Astrocyte (in vitro differentiated cells and primary cell): ENCODE results near the gene PLEKHG5. TPM values are rescaled to one million over a fixed set of nuclear protein-coding genes. Genes with fewer than 3 reads are reported as not detected.

Experiments
- DNase-seq: peaks from one replicate; pipeline ENCODE4 v3.0.0-alpha.2; 2010; ENCODE audit warnings: low read depth
- FAIRE-seq: peaks from 2 replicates; lab custom pipeline; 2011; peaks lifted over from hg19 to GRCh38; lab: Jason Lieb, UNC
- H2AFZ ChIP-seq: 2 replicates; pipeline ENCODE4 v1.6.0; 2012; ENCODE audit warnings: low read depth, low read length, inconsistent platforms
- H3K27ac ChIP-seq: 2 replicates; pipeline ENCODE4 v1.5.1; 2011; ENCODE audit warnings: low read depth, low read length, inconsistent platforms
- H3K27me3 ChIP-seq: 2 replicates; pipeline ENCODE4 v1.6.0; 2011; ENCODE audit warnings: low read length, inconsistent platforms; ENCODE audit not compliant: insufficient read depth
- H3K36me3 ChIP-seq: 2 replicates; pipeline ENCODE4 v1.5.1; 2011; ENCODE audit warnings: low read length, inconsistent platforms; ENCODE audit not compliant: insufficient read depth
- H3K4me1 ChIP-seq: 2 replicates; pipeline ENCODE4 v1.5.1; 2011; ENCODE audit warnings: low read length, inconsistent platforms; ENCODE audit not compliant: insufficient read depth
- H3K4me2 ChIP-seq: 2 replicates; pipeline ENCODE4 v1.6.0; 2012; ENCODE audit warnings: low read length, inconsistent platforms
- H3K4me3 ChIP-seq: 2 replicates; pipeline ENCODE4 v1.5.1; 2011; ENCODE audit warnings: low read depth, mild to moderate bottlenecking, low read length, inconsistent platforms; ENCODE audit not compliant: insufficient read depth
- H3K79me2 ChIP-seq: 2 replicates; pipeline ENCODE4 v1.6.0; 2012; ENCODE audit warnings: mild to moderate bottlenecking, low read length, inconsistent platforms; ENCODE audit not compliant: insufficient read depth
- H3K9ac ChIP-seq: 2 replicates; pipeline ENCODE4 v1.6.0; 2012; ENCODE audit warnings: mild to moderate bottlenecking, low read length, inconsistent platforms
- H3K9me3 ChIP-seq: 2 replicates; pipeline ENCODE4 v1.5.1; 2012; ENCODE audit warnings: low read depth, mild to moderate bottlenecking, low read length, inconsistent platforms; ENCODE audit not compliant: insufficient read depth
- H4K20me1 ChIP-seq: 2 replicates; pipeline ENCODE4 v1.6.0; 2012; ENCODE audit warnings: low read length, inconsistent platforms; ENCODE audit not compliant: insufficient read depth
- H3K27ac Mint-ChIP-seq: one replicate; pipeline ENCODE4 v1.8.0; 2021; ENCODE audit warnings: mild to moderate bottlenecking, mixed read lengths; ENCODE audit not compliant: unreplicated experiment
- H3K27me3 Mint-ChIP-seq: one replicate; pipeline ENCODE4 v1.8.0; 2021; ENCODE audit warnings: low read depth, mixed read lengths; ENCODE audit not compliant: unreplicated experiment
- H3K36me3 Mint-ChIP-seq: one replicate; pipeline ENCODE4 v1.8.0; 2021; ENCODE audit warnings: low read depth, mixed read lengths; ENCODE audit not compliant: unreplicated experiment
- H3K4me1 Mint-ChIP-seq: one replicate; pipeline ENCODE4 v1.8.0; 2021; ENCODE audit warnings: low read depth, mixed read lengths; ENCODE audit not compliant: unreplicated experiment
- H3K4me3 Mint-ChIP-seq: one replicate; pipeline ENCODE4 v1.8.0; 2021; ENCODE audit warnings: mild to moderate bottlenecking, moderate library complexity, mixed read lengths; ENCODE audit not compliant: unreplicated experiment
- H3K9me3 Mint-ChIP-seq: one replicate; pipeline ENCODE4 v1.8.0; 2021; ENCODE audit warnings: mild to moderate bottlenecking, mixed read lengths; ENCODE audit not compliant: unreplicated experiment
- EZH2 ChIP-seq: IDR thresholded peaks from 2 replicates; pipeline ENCODE4 v1.6.1; 2012; ENCODE audit warnings: mild to moderate bottlenecking, low read length, inconsistent platforms; ENCODE audit not compliant: insufficient read depth
- microRNA-seq: library from miRNA; unstranded; fragments of <30 nt; microRNA quantifications from one replicate; pipeline ENCODE4 v1.2.0, GENCODE V29; 2020
- total RNA-seq: library from RNA; stranded (reverse); gene quantifications from 2 replicates; pipeline ENCODE4 v1.2.1, GENCODE V29; 2021
- TF ChIP-seq, protein P1 (sequence below): IDR thresholded peaks from 2 replicates; pipeline ENCODE4 v1.5.1; 2011; ENCODE audit warnings: low read depth, mild to moderate bottlenecking, inconsistent platforms, low read length, moderate library complexity; ENCODE audit not compliant: insufficient read depth

Gene PLEKHG5
- total RNA-seq, 1 donor from 2014 or later, result 25.1 TPM

DNA sequence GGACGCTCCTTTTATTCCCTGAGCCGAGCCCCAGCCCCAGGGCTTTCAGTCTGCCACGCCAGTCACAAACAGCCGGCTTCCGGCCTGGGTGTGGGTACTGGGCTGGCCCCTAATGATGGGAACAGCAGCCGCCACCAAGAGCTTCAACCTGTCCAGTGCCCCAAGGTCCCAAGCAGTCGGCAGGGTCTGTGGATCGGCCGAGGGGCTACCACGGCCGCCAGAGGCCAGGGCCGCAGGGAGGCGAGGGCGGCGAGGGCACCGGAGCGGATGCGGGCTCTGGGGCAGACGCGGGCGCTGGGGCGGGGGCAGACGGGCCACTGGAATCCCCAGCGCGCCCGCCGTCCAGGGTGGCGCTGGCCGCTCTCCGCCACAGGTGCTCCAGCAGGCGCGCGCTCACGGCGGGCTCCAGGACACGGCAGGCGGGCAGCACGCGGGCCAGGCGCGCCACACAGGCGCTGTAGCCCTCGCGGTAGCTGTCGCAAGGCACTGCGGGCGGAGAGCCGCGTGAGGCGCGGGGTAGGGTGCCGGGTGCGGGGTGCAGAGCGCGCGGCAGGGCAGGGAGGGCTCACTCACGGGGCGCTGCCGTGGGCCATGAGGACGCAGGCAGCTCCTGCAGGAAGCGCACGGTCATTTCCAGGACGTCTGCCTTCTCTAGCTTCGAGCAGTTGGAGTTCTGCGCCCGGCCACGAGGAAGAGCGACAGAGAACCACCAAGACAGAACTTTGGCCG is 72.6 kb downstream of the PLEKHG5 start:
- no peak for DNase-seq
- H3K4me3 ChIP-seq, result no peak overlapping the region
- peaks cover 53% of the 10 kb centered on the region for H3K27me3 Mint-ChIP-seq

DNA sequence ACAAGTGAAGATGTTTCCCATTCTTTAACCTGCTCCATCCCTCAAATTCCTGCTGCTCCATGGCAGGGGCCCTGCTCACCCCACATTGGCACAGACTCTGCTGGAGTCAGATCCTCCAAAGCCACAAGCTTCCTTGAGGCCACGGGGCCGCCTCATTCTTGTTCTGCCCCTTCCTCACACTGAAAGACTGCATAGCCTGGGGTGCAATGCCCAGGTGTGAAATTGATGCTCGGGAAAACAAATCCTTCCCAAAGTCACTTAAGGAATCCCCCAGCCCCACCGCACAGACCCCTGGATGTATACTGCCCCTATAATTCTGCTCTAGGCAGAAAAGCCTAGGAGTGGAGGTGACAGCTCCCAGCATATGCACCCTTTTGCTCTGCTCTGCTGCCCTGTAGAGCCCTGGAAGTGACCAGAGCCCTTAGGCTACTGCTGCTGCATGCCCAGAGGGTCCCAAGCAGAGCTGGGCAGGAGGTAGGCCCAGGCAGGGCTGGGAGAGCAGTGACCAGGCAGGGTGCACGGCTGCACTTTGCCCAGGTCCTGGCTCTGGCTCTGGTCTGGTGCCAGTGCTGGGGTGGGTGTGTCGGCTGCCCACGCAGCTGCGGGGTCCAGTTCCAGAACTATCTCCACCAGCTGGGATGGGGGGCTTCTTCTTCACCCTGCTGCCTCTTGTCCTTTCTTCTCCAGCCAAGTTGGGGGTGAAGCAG is 73.4 kb downstream of the PLEKHG5 start:
- Mint-ChIP-seq H3K27ac (no peak overlapping the region), H3K36me3 (peaks cover 5% of the 10 kb centered on the region), H3K9me3 (peaks cover 4% of the 10 kb centered on the region), H3K4me3 (no peak overlapping the region), H3K27me3 (peaks cover 52% of the 10 kb centered on the region), H3K4me1 (peaks cover 3% of the 10 kb centered on the region)
- Histone ChIP-seq H4K20me1 (no peaks in the 10 kb centered on the region), H2AFZ (no peak overlapping the region), H3K9me3 (no peaks in the 10 kb centered on the region), H3K4me3 (no peak overlapping the region), H3K27ac (no peak overlapping the region), H3K36me3 (no peaks in the 10 kb centered on the region), H3K4me2 (no peak overlapping the region), H3K79me2 (no peaks in the 10 kb centered on the region), H3K9ac (no peak overlapping the region), H3K27me3 (peaks cover 57% of the 10 kb centered on the region), H3K4me1 (peaks cover 19% of the 10 kb centered on the region)
- DNase-seq, result no peak
- TF ChIP-seq, protein P1, sequence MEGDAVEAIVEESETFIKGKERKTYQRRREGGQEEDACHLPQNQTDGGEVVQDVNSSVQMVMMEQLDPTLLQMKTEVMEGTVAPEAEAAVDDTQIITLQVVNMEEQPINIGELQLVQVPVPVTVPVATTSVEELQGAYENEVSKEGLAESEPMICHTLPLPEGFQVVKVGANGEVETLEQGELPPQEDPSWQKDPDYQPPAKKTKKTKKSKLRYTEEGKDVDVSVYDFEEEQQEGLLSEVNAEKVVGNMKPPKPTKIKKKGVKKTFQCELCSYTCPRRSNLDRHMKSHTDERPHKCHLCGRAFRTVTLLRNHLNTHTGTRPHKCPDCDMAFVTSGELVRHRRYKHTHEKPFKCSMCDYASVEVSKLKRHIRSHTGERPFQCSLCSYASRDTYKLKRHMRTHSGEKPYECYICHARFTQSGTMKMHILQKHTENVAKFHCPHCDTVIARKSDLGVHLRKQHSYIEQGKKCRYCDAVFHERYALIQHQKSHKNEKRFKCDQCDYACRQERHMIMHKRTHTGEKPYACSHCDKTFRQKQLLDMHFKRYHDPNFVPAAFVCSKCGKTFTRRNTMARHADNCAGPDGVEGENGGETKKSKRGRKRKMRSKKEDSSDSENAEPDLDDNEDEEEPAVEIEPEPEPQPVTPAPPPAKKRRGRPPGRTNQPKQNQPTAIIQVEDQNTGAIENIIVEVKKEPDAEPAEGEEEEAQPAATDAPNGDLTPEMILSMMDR, result no peak
- no peak for TF ChIP-seq EZH2
- no peak for FAIRE-seq

More for the DNA sequence above, 72.6 kb downstream of the PLEKHG5 start:
- FAIRE-seq, result no peak
- Histone ChIP-seq H3K79me2 (no peaks in the 10 kb centered on the region), H4K20me1 (no peaks in the 10 kb centered on the region), H3K4me2 (peak overlapping the region; percentile 11), H3K36me3 (no peaks in the 10 kb centered on the region), H3K4me1 (peaks cover 26% of the 10 kb centered on the region), H3K27ac (no peak overlapping the region), H3K27me3 (peaks cover 62% of the 10 kb centered on the region), H3K9ac (no peak overlapping the region), H2AFZ (peak overlapping the region; percentile 34), H3K9me3 (no peaks in the 10 kb centered on the region)
- TF ChIP-seq EZH2, result peak; percentile 97
- TF ChIP-seq, protein P1, result no peak
- peaks cover 4% of the 10 kb centered on the region for H3K9me3 Mint-ChIP-seq
- H3K4me3 Mint-ChIP-seq, result no peak overlapping the region
- H3K36me3 Mint-ChIP-seq, result peaks cover 5% of the 10 kb centered on the region
- H3K4me1 Mint-ChIP-seq, result peaks cover 3% of the 10 kb centered on the region
- no peak overlapping the region for H3K27ac Mint-ChIP-seq

Small RNAs within 50 kb of the gene (microRNA-seq; reads per million reads assigned to microRNA genes)
- gene MIR4252, result not detected

Other genes starting within 250 kb of the PLEKHG5 start
- not detected in 2 replicates for gene HES3, start 247.5 kb downstream of the PLEKHG5 start, total RNA-seq
- gene GPR153, start 230.6 kb downstream of the PLEKHG5 start, total RNA-seq, result 3.0 and 3.7 TPM in 2 replicates
- gene ACOT7, start 97.9 kb downstream of the PLEKHG5 start, total RNA-seq, result 75.6 and 91.1 TPM in 2 replicates
- 0.94 and 3.0 TPM in 2 replicates for gene HES2, start 71.7 kb downstream of the PLEKHG5 start, total RNA-seq
- gene ESPN, start 66.9 kb downstream of the PLEKHG5 start, total RNA-seq, result 0.66 and 0.96 TPM in 2 replicates
- gene TNFRSF25, start 25.5 kb downstream of the PLEKHG5 start, total RNA-seq, result 16.5 and 18.8 TPM in 2 replicates
- gene NOL9, start 62.8 kb upstream of the PLEKHG5 start, total RNA-seq, result 24.0 and 26.8 TPM in 2 replicates
- gene TAS1R1, start 63.6 kb upstream of the PLEKHG5 start, total RNA-seq, result not detected in 2 replicates
- 20.0 and 26.5 TPM in 2 replicates for gene ZBTB48, start 88.3 kb upstream of the PLEKHG5 start, total RNA-seq
- gene KLHL21, start 111.2 kb upstream of the PLEKHG5 start, total RNA-seq, result 39.7 and 42.3 TPM in 2 replicates
- 23.7 and 24.7 TPM in 2 replicates for gene PHF13, start 122.1 kb upstream of the PLEKHG5 start, total RNA-seq
- gene THAP3, start 133.2 kb upstream of the PLEKHG5 start, total RNA-seq, result 15.1 and 16.5 TPM in 2 replicates
- 58.9 and 63.9 TPM in 2 replicates for gene DNAJC11, start 210.1 kb upstream of the PLEKHG5 start, total RNA-seq